ENCODE measurements around the gene GPN2. TPM values are rescaled to one million over a fixed set of nuclear protein-coding genes. Genes with fewer than 3 reads are reported as not detected.

GPN2 gene
- total RNA-seq (10 to 100 TPM in 5 of 6 donors, 1 to 10 TPM in 1; 9.4 to 14.1 (median 11.3) TPM), polyA plus RNA-seq (10 to 100 TPM; 11.8 to 14.2 TPM)

DNA sequence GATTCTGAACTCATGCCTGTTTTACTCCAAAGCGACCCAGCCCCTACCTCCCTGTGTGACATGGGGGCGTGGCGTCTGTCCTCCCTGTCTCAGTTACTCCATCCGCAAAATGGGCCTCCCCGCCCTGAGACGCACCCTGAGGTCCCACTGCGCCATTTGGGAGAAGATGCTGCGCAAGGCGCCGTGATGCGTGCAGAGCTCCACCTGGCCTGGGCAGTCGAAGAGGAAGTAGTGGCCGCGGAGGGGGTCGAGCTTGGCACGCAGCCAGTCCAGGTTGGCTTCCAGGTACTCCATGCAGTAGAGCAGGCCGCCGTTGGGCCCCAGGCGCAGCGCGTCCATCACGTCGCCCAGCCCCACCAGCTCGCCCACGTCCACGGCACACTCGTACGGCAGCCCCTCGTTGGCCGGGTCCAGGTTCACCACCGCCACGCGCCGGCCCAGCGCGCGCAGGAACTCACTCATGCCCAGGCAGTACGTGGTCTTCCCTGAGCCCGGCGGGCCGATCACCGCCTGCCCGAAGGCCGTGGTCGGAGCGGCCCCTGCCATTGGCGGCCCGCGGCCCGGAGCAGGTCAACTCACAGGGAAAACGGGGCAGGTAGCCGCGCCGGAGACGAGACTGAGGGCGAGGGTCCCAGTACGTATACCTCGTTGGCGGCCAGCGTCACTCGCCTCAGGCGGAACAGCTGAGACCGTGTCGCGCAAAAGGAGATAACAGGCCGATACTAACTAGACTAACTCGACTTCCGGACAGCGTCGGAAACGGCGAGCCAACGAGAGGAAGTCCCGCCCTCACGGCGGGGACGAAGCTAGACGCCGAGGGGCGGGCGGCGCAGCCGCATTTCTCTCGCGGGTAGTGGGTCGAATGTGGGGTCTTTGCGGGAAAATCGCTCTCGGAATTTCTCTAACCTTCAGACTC is at the start of gene GPN2:
TSS of gene GPN2 (minus strand) at position 733 of the 916 bp plus-strand sequence. CDS start at position 546, 187 bp downstream.
- Histone ChIP-seq H3K4me1 (peaks cover 6 to 8% (median 8%) of the 10 kb centered on the region in 3 donors), H3K27me3 (no peaks in the 10 kb centered on the region), H3K36me3 (peaks cover 5 to 35% (median 13%) of the 10 kb centered on the region in 3 donors), H3K4me3 (peak within 1 kb of the TSS; percentile 82 to 97 (median 94)), H3K27ac (peak within 1 kb of the TSS; percentile 83 to 96 (median 88)), H3K9me3 (no peaks in the 10 kb centered on the region)
- ATAC-seq, result peak; percentile 96 to 97 (median 96)
- DNase-seq, result peak; percentile 77 to 91 (median 79)
- WGBS, 2 donors, result 1% methylated on average over 89 of the region's 89 CpGs
- TF ChIP-seq, protein P1, sequence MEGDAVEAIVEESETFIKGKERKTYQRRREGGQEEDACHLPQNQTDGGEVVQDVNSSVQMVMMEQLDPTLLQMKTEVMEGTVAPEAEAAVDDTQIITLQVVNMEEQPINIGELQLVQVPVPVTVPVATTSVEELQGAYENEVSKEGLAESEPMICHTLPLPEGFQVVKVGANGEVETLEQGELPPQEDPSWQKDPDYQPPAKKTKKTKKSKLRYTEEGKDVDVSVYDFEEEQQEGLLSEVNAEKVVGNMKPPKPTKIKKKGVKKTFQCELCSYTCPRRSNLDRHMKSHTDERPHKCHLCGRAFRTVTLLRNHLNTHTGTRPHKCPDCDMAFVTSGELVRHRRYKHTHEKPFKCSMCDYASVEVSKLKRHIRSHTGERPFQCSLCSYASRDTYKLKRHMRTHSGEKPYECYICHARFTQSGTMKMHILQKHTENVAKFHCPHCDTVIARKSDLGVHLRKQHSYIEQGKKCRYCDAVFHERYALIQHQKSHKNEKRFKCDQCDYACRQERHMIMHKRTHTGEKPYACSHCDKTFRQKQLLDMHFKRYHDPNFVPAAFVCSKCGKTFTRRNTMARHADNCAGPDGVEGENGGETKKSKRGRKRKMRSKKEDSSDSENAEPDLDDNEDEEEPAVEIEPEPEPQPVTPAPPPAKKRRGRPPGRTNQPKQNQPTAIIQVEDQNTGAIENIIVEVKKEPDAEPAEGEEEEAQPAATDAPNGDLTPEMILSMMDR (IDR thresholded peaks at IDR 0.05), result no peak
- intact Hi-C loops (cut with DNase I), result no loop called here
- FAIRE-seq, result no peak

DNA sequence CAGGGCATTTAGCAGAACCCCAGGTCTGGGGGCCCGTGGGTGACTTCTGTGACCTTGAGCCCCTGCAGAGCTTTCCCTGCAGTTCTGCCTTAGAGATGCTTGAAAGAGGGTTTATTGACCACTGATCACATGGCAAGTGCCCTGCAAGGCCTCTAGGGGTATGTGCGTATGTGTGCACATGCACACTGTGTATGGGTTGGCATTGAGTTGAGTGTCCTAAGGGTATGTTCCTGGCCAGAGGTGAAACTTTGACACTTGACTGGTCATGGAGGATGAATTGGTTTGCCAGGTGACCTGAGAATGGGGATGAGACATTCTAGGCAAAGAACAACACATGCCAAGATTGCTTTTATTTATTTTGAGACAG is 48.6 kb upstream of the GPN2 start:
- Histone ChIP-seq H3K9me3 (no peaks in the 10 kb centered on the region), H3K27ac (no peak overlapping the region), H3K4me1 (peaks cover 0 to 9% (median 6%) of the 10 kb centered on the region in 3 donors), H3K36me3 (peaks cover 5 to 21% (median 18%) of the 10 kb centered on the region in 3 donors), H3K27me3 (no peaks in the 10 kb centered on the region), H3K4me3 (no peak overlapping the region)
- intact Hi-C loops (cut with DNase I), result no loop called here
- no peak for DNase-seq
- TF ChIP-seq, protein P1 (IDR thresholded peaks at IDR 0.05), result no peak
- ATAC-seq, result peak in 1 of 4 donors; percentile 12
- no peak for FAIRE-seq
- 72 to 76% methylated on average over 2 of the region's 2 CpGs for WGBS, 2 donors

DNA sequence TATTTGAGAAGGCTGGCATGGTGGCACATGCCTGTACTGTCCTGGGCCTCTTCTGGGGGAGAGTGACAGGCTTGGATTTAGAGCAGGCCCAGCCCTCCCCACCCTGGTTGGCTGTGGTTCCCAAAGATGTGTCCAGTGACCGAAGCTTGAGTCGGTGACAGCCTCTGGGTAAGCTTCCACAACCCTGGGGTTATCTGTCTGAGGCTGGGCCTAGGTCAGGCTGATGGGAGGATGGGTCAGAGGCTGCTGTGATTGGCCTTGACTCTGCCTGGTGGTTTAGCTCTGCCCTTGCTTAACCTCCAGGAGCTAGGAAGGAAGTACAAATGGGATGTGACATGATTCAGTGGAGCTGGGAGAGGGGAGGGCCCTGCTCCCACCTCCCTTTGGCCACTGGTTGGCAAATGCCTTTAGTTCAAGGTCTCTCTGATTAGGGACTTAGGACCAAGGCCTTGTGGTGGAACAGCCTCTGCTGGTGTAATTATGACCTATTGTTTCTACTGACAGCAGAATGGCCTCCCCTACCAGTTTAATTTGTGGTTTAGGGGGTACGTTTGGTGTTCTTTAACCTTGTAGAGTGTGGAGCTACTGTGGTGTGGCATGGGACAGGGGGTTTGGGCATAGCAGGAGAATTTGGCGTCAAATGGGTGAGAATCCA is 48.0 kb upstream of the GPN2 start:
- Histone ChIP-seq H3K27ac (no peak overlapping the region), H3K4me3 (no peak overlapping the region), H3K27me3 (no peaks in the 10 kb centered on the region), H3K9me3 (no peaks in the 10 kb centered on the region), H3K36me3 (peaks cover 5 to 16% (median 13%) of the 10 kb centered on the region in 3 donors), H3K4me1 (peaks cover 0 to 9% (median 6%) of the 10 kb centered on the region in 3 donors)
- DNase-seq (no peak), ATAC-seq (peak; percentile 28 to 53 (median 40)), FAIRE-seq (no peak)
- TF ChIP-seq, protein P1 (IDR thresholded peaks at IDR 0.05), result no peak
- intact Hi-C loops (cut with DNase I), result no loop called here
- 47 to 58% methylated on average over 4 of the region's 4 CpGs for WGBS, 2 donors

DNA sequence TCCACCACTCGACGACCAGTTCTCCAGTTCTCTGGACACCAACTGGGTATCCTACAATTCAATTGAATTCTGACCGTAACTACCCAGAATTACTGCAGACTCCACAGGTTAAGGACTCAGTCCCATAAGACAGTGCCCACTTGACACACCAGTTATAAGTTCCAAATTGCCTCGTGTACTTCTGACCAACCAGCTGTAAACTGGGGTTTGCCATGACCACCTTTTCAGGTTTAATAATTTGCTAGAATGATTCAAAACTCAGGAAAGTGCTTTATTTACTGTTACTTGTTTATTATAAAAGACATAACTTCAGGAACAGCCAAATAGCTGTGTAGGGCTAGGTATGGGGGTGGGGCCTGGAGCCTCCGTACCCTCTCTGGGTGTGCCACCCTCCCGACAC is 46.7 kb upstream of the GPN2 start:
- H3K36me3 ChIP-seq, result peaks cover 3 to 5% (median 3%) of the 10 kb centered on the region in 3 donors
- TF ChIP-seq, protein P1 (IDR thresholded peaks at IDR 0.05), result no peak
- WGBS, 2 donors, result 65 to 73% methylated on average over 6 of the region's 6 CpGs

More for the DNA sequence above, 46.7 kb upstream of the GPN2 start:
- ATAC-seq, result no peak
- Histone ChIP-seq H3K4me3 (no peak overlapping the region), H3K27me3 (no peaks in the 10 kb centered on the region), H3K4me1 (peaks cover 0 to 9% (median 6%) of the 10 kb centered on the region in 3 donors), H3K27ac (no peak overlapping the region), H3K9me3 (no peaks in the 10 kb centered on the region)
- intact Hi-C loops (cut with DNase I), result no loop called here
- DNase-seq, result no peak
- FAIRE-seq, result no peak
